H1 (cell line): ENCODE measurements around the gene AGBL4. TPM values are rescaled to one million over a fixed set of nuclear protein-coding genes. Genes with fewer than 3 reads are reported as not detected.

ENCODE experiments used
- BACH1 ChIP-seq: IDR thresholded peaks from 2 replicates; pipeline ENCODE4 v1.6.1; 2012; ENCODE audit warnings: low read length, improper control_type of control experiment
- BCL11A ChIP-seq, 2 experiments: IDR thresholded peaks; one replicate each; pipeline ENCODE4 v1.6.1; 2011; ENCODE audit warnings: low read depth in 2 of 2, low read length in 2 of 2, mild to moderate bottlenecking in 2 of 2
- CHD7 ChIP-seq: fragments of 300-600 bp; sonication (generic); IDR thresholded peaks from 2 replicates; pipeline ENCODE4 v1.7.1; 2012; ENCODE audit warnings: low read length, moderate library complexity, mild to moderate bottlenecking, inconsistent platforms; ENCODE audit not compliant: insufficient replicate concordance
- CTBP2 ChIP-seq: IDR thresholded peaks from 2 replicates; pipeline ENCODE4 v1.7.0; 2011; ENCODE audit warnings: borderline replicate concordance, mild to moderate bottlenecking, moderate library complexity, mixed read lengths, low read length; ENCODE audit not compliant: insufficient read depth, insufficient read length
- GTF2F1 ChIP-seq: IDR thresholded peaks from 2 replicates; pipeline ENCODE4 v1.6.1; 2012; ENCODE audit warnings: low read depth, low read length, improper control_type of control experiment, borderline replicate concordance
- KDM1A ChIP-seq: fragments of 200-600, 300-600 bp; sonication (generic); IDR thresholded peaks from 2 replicates; pipeline ENCODE4 v1.7.1; 2016; ENCODE audit warnings: mild to moderate bottlenecking, low read length, borderline replicate concordance
- KDM4A ChIP-seq: IDR thresholded peaks from one replicate; pipeline ENCODE4 v1.7.1; 2012; ENCODE audit warnings: low read depth, mild to moderate bottlenecking, moderate library complexity, low read length, inconsistent platforms; ENCODE audit not compliant: severe bottlenecking
- POLR2AphosphoS5 ChIP-seq: IDR thresholded peaks from 2 replicates; pipeline ENCODE4 v1.6.1; 2011; ENCODE audit warnings: low read depth, low read length
- SP2 ChIP-seq: IDR thresholded peaks from 2 replicates; pipeline ENCODE4 v1.6.1; 2012; ENCODE audit warnings: mild to moderate bottlenecking, low read length, inconsistent platforms
- polyA plus RNA-seq, 7 experiments: library from polyadenylated mRNA; depleted of rRNA in 3 of 7; stranded (reverse) in 5 of 7; unstranded in 2 of 7; fragments of >200 nt in 5 of 7; fragments of 200-250 nt in 2 of 7; gene quantifications; 1 replicate in 5 of 7; 2 replicates in 1 of 7; 4 replicates in 1 of 7; pipeline versions ENCODE4 v1.2.1 to v1.2.3, GENCODE V29; 2011 to 2013; ENCODE audit warnings: missing spikeins in 2 of 7, mixed read lengths in 2 of 7
- total RNA-seq: library from RNA; stranded (reverse); fragmentation: NEBNext Ultra II Directional; extraction: Animal tissue kit (Norgen Biotek cat#: 25700); gene quantifications from 2 replicates; pipeline ENCODE4 v1.2.1, GENCODE V29; 2021

AGBL4 gene
- total and polyA plus RNA-seq, 2 of the 8 experiments (the other 6 are each of a cell fraction or from before 2014, with no cell fraction given) = 0.41 to 0.45 TPM

GRCh38 chr1:48693180-48693579 lies 1330.6 kb downstream of the AGBL4 start (continued):
- no peak for TF ChIP-seq CHD7
- no peak for TF ChIP-seq SP2
- no peak for TF ChIP-seq BCL11A (IDR thresholded peaks at IDR 0.05; ENCODE audit: low read depth in 2 of 2, low read length in 2 of 2)
- TF ChIP-seq GTF2F1 = no peak
- TF ChIP-seq POLR2AphosphoS5 = no peak
- TF ChIP-seq KDM1A = no peak
- no peak for TF ChIP-seq BACH1
- TF ChIP-seq KDM4A = no peak
- no peak for TF ChIP-seq CTBP2
- TF ChIP-seq, all 59 proteins: peak for 0
